GM18517 (cell line): ENCODE data around the gene LRRC75A.
"Not testable (repeated sequence)": the region's sequence is repeated elsewhere in the genome, so short reads cannot be mapped to it uniquely, and the experiment has no call there.

Experiments
- ATAC-seq: cut with Tn5 transposase; IDR thresholded peaks from one replicate; pipeline ENCODE4 v1.9.1; 2021; ENCODE audit warnings: mild to moderate bottlenecking, moderate library complexity; ENCODE audit not compliant: unreplicated experiment

The LRRC75A gene

DNA sequence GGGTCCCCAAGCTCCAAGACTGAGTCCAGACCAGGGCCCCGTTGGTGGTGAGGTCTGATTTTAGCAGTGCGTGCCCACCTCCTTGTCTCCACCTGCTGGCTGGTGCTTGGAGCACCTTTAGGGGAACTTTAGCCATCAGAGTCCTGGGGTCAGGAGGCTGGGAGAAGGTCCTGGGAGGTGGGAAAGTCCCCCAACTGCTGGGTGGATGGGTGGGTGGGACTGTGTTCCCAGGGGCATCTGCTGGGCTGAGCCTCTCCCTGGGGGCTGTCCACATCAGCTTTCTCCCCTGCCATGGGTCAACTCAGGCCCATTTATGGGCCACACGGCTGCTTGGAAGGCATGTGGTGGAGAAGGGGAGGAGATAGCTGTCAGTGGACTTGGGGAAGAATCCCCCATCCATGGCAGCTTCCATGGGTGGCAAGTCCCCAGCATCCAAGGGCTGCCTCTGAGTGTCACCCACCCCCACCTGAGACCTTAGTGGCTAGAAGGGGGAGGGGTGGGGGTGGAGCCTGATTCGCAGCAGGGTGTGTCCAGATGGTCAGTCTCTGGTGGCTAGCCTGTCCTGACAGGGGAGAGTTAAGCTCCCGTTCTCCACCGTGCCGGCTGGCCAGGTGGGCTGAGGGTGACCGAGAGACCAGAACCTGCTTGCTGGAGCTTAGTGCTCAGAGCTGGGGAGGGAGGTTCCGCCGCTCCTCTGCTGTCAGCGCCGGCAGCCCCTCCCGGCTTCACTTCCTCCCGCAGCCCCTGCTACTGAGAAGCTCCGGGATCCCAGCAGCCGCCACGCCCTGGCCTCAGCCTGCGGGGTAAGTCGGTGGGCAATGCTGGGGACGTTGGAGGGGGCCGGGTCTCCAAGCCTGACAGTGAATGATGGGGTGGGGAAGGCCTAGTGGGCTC, 76.7 kb downstream of the LRRC75A start, which contains the start of gene TRPV2:
TRPV2 (plus strand) TSS at position 541 of the 894 bp plus-strand sequence. CDS start 2,098 bp downstream, outside the sequence.
- no peak for ATAC-seq

DNA sequence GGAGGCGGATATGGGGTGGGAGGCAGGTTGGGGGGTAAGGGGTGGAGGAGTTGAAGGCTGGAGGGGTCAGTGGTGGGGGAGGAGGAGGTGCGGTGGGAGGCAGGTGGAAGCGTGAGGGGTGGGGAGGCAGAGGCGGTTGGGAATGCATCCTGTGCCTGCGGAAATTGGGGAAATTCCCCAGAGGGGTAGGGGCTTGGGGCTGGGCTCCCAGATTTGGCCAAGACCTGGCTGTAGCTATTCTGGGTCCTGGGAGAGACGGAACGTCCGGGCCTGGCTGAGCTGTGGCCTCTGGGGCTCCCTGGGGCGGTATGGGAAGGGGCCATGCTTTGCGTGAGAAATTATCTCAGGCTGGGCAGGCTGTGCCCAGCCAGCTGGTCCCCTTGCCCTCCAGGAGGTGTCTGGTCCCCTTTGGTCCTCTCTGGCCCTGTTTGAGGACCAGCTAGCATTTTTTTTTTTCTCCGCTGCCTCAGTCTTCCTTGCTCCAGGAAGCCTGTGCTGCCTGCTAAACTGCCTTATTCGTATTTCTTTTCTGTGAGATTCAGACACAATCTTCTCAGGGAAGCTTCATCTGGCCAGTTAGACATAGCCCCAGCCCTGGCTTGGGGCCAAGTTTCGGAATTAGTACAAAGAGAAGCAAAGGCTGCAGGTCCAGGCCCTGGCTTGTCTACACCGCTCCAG, 83.9 kb downstream of the LRRC75A start:
- peak; percentile 92 for ATAC-seq

DNA sequence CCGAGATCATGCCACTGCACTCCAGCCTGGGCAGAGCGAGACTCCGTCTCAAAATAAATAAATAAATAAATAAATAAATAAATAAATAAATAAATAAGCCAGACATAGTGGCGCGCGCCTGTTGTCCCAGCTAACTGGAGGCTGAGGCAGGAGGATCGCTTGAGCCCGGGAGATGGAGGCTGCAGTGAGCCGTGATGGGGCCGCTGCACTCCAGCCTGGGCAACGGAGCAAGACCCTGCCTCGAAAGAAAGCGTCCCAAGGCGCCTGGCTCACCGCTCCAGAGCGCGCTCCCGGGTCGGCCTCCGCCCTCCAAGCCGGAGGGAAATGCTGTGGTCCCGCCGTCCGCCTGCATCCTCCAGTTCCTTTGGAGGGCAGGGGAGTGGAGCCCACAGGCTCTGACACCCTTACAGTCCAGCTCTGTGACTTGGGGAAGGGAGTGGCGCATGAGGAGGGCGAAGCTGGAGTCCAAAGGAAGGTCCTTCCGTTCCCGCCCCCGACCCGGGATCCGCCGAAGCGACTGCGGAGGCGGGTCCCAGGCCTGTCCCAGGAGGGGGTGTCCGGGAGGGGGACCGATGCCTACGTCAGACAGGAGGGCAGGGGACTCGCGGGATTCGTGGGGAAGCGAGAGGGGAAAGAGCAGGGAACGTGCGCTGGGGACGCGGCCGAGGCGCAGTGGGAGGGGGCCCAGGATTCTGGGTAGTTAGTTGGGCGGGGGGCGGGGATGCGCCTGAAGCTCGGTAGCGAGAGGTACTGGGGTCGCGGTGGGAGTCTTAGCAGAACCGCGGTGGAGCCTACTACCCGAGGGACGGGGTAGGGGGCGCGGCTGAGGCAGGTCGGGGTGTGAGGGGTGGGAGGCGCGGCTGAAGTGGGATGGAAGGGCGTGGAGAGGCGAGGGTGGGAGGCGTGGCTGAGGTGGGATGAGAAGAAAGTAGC, 85.0 kb downstream of the LRRC75A start:
- no peak for ATAC-seq

DNA sequence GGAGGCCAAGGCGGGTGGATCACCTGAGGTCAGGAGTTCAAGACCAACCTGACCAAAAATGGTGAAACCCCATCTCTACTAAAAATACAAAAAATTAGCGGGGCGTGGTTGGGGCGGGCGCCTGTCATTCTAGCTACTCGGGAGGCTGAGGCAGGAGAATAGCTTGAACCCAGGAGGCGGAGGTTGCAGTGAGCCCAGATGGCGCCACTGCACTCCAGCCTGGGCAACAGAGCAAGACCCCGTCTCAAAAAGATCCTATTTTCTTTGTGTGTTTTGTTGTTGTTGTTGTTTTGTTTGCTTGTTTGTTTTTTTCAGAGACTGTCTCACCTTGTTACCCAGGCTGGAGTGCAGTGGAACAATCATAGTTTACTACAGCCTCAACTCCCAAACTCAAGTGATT, 88.1 kb downstream of the LRRC75A start:
- not testable (repeated sequence) for ATAC-seq

DNA sequence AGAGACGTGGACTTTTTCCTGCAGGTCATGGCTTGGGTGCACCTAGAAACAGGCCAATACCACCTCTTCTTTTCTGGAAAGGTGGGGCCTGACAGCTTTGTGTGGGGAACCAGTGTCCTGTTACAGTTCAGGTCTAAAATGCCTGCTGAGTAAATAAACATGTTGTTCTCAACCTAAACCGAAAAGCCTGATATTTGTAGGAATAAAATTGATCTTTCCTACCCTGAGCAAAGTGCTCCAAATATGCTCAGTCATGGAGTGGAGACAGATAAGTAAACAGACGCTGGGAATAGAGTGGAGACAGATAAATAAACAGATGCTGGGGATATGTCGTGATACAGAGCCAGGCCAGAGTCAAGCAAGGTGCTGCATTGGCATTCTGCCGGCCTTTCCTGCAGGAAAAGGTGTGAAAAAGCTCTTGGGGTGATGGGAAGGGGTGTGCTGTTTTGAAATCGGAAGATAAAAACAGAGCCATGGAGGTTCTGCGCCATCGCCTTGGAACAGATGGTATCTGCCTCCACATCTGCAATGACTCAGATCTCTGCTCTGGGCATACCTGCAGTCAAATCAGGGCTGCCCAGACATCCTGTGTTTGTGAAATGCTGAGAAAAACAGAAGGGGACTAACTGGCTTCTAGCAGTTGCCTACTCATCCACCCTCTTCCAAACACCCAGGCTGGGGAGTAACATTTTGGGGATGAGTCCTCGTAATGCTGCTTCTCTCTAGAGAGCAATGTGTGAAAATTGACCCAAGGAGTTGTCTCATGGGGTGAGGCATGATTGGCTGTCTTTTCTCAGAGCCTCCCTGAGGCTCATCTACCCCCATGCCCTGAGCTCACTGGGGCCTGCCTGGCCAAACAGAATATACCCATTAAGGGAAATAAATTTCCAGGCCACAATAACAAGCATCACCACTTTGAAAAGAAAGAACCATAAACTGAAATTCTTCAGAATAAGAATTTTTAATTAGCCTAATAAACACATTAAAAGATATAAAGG, 93.4 kb downstream of the LRRC75A start:
- peak; percentile 77 for ATAC-seq

DNA sequence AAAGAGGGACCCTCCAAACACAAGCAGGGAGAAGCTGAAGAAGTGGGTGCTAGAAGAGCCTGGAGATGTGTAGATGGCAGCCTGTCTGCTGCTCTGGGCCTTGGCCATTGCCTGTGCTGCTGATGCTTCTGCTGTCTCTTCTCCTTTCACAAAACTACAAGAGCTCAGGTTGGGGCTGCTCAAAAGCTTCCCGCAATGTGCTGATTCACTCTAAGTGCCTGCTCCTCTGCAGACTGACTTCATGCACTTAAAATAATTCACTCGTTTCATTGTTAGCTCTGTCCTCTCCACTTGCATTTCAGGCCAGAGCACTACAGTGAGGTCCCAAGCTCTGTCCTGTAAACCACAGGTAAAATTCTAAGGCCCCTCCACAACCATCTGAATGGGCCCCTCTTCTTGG, 95.3 kb downstream of the LRRC75A start:
- ATAC-seq, result not testable (repeated sequence)

DNA sequence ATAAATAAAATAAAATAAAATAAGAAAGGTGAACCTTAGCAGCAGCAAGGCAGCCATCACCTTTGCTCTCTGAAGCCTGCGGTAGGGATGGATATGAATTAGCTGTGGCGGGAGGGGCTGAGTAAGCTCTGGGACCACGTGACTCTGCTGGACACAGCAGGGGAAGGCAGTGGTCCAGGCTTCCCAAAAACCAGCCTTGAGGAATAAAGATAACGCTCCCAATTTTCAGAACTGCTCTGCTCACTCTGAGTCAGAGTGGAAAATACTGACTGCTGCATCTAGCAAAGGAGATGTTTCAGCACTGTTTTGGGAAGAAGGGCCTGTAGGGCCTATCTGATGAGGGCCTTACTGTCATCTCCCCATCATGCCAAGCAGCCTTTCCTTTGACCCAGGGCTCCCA, 96.1 kb downstream of the LRRC75A start:
- not testable (repeated sequence) for ATAC-seq

DNA sequence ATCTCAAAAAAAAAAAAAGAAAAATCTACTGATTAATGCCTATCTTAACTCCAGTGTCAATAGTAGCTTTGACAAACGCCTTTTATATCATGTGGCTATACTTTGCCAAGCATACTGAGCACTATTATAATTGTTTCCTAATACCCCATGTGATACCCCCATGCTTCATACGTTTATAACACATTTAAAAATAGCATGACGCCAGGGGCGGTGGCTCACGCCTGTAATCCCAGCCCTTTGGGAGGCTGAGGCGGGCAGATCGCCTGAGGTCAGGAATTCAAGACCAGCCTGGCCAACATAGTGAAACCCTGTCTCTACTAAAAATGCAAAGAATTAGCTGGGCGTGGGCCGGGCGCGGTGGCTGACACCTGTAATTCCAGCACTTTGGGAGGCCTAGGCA, 99.5 kb downstream of the LRRC75A start:
- ATAC-seq, result not testable (repeated sequence)
